ENCODE results near the gene MAN1A1. TPM values are rescaled to one million over a fixed set of nuclear protein-coding genes. Genes with fewer than 3 reads are reported as not detected.

Gene MAN1A1
- total RNA-seq, 1 donor from 2014 or later = 75.5 TPM

- H3K4me3 ChIP-seq = no peak overlapping the region
- no peak for DNase-seq (ENCODE audit: low spot score in 2 of 2)
- no peaks in the 10 kb centered on the region for H3K36me3 ChIP-seq
- H3K27ac ChIP-seq = no peak overlapping the region
- no peak for TF ChIP-seq CTCF (IDR thresholded peaks at IDR 0.05)
- peaks cover 0 to 1% of the 10 kb centered on the region in 2 donors for H3K4me1 ChIP-seq
- intact Hi-C loops (cut with DNase I) = no loop called here
- H3K9me3 ChIP-seq = no peaks in the 10 kb centered on the region
- H3K27me3 ChIP-seq = no peaks in the 10 kb centered on the region
Measured at GRCh38 chr6:119290306-119290705, 59.3 kb downstream of the MAN1A1 start.

GRCh38 chr6:119289651-119290050 is 59.9 kb downstream of the MAN1A1 start:
- intact Hi-C loops (cut with DNase I) = no loop called here
- no peaks in the 10 kb centered on the region for H3K36me3 ChIP-seq
- DNase-seq (ENCODE audit: low spot score in 2 of 2) = no peak
- no peaks in the 10 kb centered on the region for H3K9me3 ChIP-seq
- no peak for TF ChIP-seq CTCF (IDR thresholded peaks at IDR 0.05)
- H3K27ac ChIP-seq = no peak overlapping the region
- H3K27me3 ChIP-seq = no peaks in the 10 kb centered on the region
- no peaks in the 10 kb centered on the region for H3K4me1 ChIP-seq
- no peak overlapping the region for H3K4me3 ChIP-seq

- Histone ChIP-seq H3K4me3 (no peak overlapping the region), H3K4me1 (peaks cover 0 to 3% of the 10 kb centered on the region in 2 donors), H3K9me3 (no peaks in the 10 kb centered on the region), H3K36me3 (no peaks in the 10 kb centered on the region), H3K27me3 (no peaks in the 10 kb centered on the region), H3K27ac (no peak overlapping the region)
- DNase-seq (ENCODE audit: low spot score in 2 of 2) = no peak
- intact Hi-C loops (cut with DNase I) = no loop called here
- TF ChIP-seq CTCF (IDR thresholded peaks at IDR 0.05) = no peak
Measured at GRCh38 chr6:119285908-119286625, 63.5 kb downstream of the MAN1A1 start.

GRCh38 chr6:119284861-119285521 is 64.6 kb downstream of the MAN1A1 start:
- H3K27ac ChIP-seq = no peak overlapping the region
- DNase-seq (ENCODE audit: low spot score in 2 of 2) = no peak
- no peaks in the 10 kb centered on the region for H3K27me3 ChIP-seq
- TF ChIP-seq CTCF (IDR thresholded peaks at IDR 0.05) = no peak
- intact Hi-C loops (cut with DNase I) = no loop called here
- H3K4me3 ChIP-seq = no peak overlapping the region
- H3K9me3 ChIP-seq = no peaks in the 10 kb centered on the region
- H3K36me3 ChIP-seq = no peaks in the 10 kb centered on the region
- H3K4me1 ChIP-seq = peaks cover 0 to 7% of the 10 kb centered on the region in 2 donors

GRCh38 chr6:119283979-119284545 is 65.5 kb downstream of the MAN1A1 start:
- Histone ChIP-seq H3K4me1 (peaks cover 0 to 7% of the 10 kb centered on the region in 2 donors), H3K27me3 (no peaks in the 10 kb centered on the region), H3K27ac (no peak overlapping the region), H3K9me3 (no peaks in the 10 kb centered on the region), H3K36me3 (no peaks in the 10 kb centered on the region), H3K4me3 (no peak overlapping the region)
- TF ChIP-seq CTCF (IDR thresholded peaks at IDR 0.05) = no peak
- intact Hi-C loops (cut with DNase I) = no loop called here
- no peak for DNase-seq (ENCODE audit: low spot score in 2 of 2)
